H1 (cell line): ENCODE results near the gene NME7. TPM values are rescaled to one million over a fixed set of nuclear protein-coding genes. Genes with fewer than 3 reads are reported as not detected.

Experiments used
- CTCF ChIA-PET: fragments of 300-600 bp; sonication (Branson Sonifier 250); formaldehyde crosslinking; loops from one replicate; lab custom pipeline; 2021; ENCODE audit not compliant: partially characterized antibody; lab: Charles Lee
- POLR2A ChIA-PET: fragments of 300-600 bp; sonication (Branson Sonifier 250); formaldehyde crosslinking; loops from one replicate; lab custom pipeline; 2021; ENCODE audit warnings: inconsistent platforms; ENCODE audit not compliant: partially characterized antibody; lab: Charles Lee
- DNase-seq, 2 experiments: peaks; one replicate each; pipeline versions ENCODE4 v3.0.0 to v3.0.0-alpha.2; 2010 to 2022; ENCODE audit warnings: low spot score in 2 of 2, low read depth in 1 of 2, mixed read lengths in 1 of 2
- FAIRE-seq: peaks from 2 replicates; lab custom pipeline; 2011; peaks lifted over from hg19 to GRCh38; lab: Jason Lieb, UNC
- H2AFZ ChIP-seq: 2 replicates; pipeline ENCODE4 v1.8.1; 2012; ENCODE audit warnings: low read length, inconsistent platforms
- H2AK5ac ChIP-seq: 2 replicates; pipeline ENCODE4 v1.6.1; 2013; ENCODE audit warnings: low read depth, low read length
- H2BK120ac ChIP-seq: replicated peaks from 2 replicates; pipeline ENCODE3; 2013; ENCODE audit warnings: low read depth, low read length, inconsistent platforms
- H2BK12ac ChIP-seq: 2 replicates; pipeline ENCODE4 v1.6.1; 2013; ENCODE audit warnings: low read depth, low read length
- H2BK15ac ChIP-seq: 2 replicates; pipeline ENCODE4 v1.6.1; 2013; ENCODE audit warnings: low read length
- H2BK20ac ChIP-seq: 2 replicates; pipeline ENCODE4 v1.6.1; 2013; ENCODE audit warnings: low read length
- H2BK5ac ChIP-seq: 2 replicates; pipeline ENCODE4 v1.6.1; 2013; ENCODE audit warnings: low read depth, low read length
- H3K14ac ChIP-seq: 2 replicates; pipeline ENCODE4 v1.6.1; 2013; ENCODE audit warnings: inconsistent platforms; ENCODE audit not compliant: insufficient read length
- H3K18ac ChIP-seq: 2 replicates; pipeline ENCODE4 v1.6.1; 2013; ENCODE audit warnings: low read length; ENCODE audit errors: extremely low read depth
- H3K23ac ChIP-seq: 2 replicates; pipeline ENCODE4 v1.6.1; 2013; ENCODE audit warnings: inconsistent platforms; ENCODE audit not compliant: insufficient read length
- H3K23me2 ChIP-seq: 2 replicates; pipeline ENCODE4 v1.6.1; 2013; ENCODE audit warnings: low read depth, low read length
- H3K27ac ChIP-seq: 2 replicates; pipeline ENCODE4 v1.6.1; 2011; ENCODE audit warnings: low read depth, low read length, inconsistent platforms
- H3K27me3 ChIP-seq, 4 experiments: replicated peaks in 1 of 4; 1 replicate in 1 of 4; 2 replicates in 3 of 4; pipeline versions ENCODE4 v1.6.1 to v1.8.1; 2011 to 2013; ENCODE audit warnings: low read length in 3 of 4, mild to moderate bottlenecking in 3 of 4, inconsistent platforms in 2 of 4, mixed read lengths in 2 of 4, moderate library complexity in 1 of 4; ENCODE audit not compliant: control insufficient read depth in 3 of 4, insufficient read depth in 3 of 4; ENCODE audit errors: extremely low read depth in 1 of 4
- H3K36me3 ChIP-seq, 4 experiments: 2 replicates each; pipeline versions ENCODE4 v1.6.1 to v1.8.1; 2011 to 2013; ENCODE audit warnings: mild to moderate bottlenecking in 4 of 4, low read length in 3 of 4, moderate library complexity in 2 of 4, control low read depth in 1 of 4, inconsistent platforms in 1 of 4; ENCODE audit not compliant: insufficient read depth in 4 of 4, control insufficient read depth in 2 of 4
- H3K4ac ChIP-seq: replicated peaks from 2 replicates; pipeline ENCODE3; 2013; ENCODE audit warnings: low read length, low read depth, mixed read lengths, inconsistent platforms; ENCODE audit not compliant: insufficient read length
- H3K4me1 ChIP-seq, 4 experiments: replicated peaks in 1 of 4; 1 replicate in 1 of 4; 2 replicates in 3 of 4; pipeline versions ENCODE4 v1.6.1 to v1.8.1; 2011 to 2013; ENCODE audit warnings: low read length in 3 of 4, inconsistent platforms in 2 of 4, mixed read lengths in 1 of 4; ENCODE audit not compliant: insufficient read depth in 4 of 4, control insufficient read depth in 3 of 4
- H3K4me2 ChIP-seq, 2 experiments: 2 replicates each; pipeline versions ENCODE4 v1.6.1 to v1.8.1; 2011 to 2013; ENCODE audit warnings: low read depth in 2 of 2, low read length in 2 of 2, control low read depth in 1 of 2, inconsistent platforms in 1 of 2, mild to moderate bottlenecking in 1 of 2; ENCODE audit not compliant: insufficient read depth in 1 of 2
- H3K4me3 ChIP-seq, 4 experiments: fragments of 200-600, 300-600 bp in 1 of 4; sonication (generic), shearing (Covaris generic), sonication (Bioruptor Twin) in 1 of 4; 2 replicates each; pipeline versions ENCODE4 v1.5.1 to v1.8.1; 2011 to 2016; ENCODE audit warnings: low read length in 4 of 4, low read depth in 3 of 4, control low read depth in 2 of 4, inconsistent platforms in 2 of 4, mild to moderate bottlenecking in 2 of 4, mixed read lengths in 1 of 4, moderate library complexity in 1 of 4; ENCODE audit not compliant: insufficient read depth in 2 of 4; ENCODE audit errors: extremely low read depth in 1 of 4
- H3K56ac ChIP-seq: replicated peaks from 2 replicates; pipeline ENCODE3; 2013; ENCODE audit warnings: low read depth, mild to moderate bottlenecking, mixed read lengths, low read length, inconsistent platforms; ENCODE audit not compliant: insufficient read length
- H3K79me1 ChIP-seq: 2 replicates; pipeline ENCODE4 v1.6.1; 2013; ENCODE audit warnings: low read depth, low read length, control low read depth
- H3K79me2 ChIP-seq, 2 experiments: 2 replicates each; pipeline versions ENCODE4 v1.6.1 to v1.8.1; 2012 to 2013; ENCODE audit warnings: low read length in 2 of 2, mild to moderate bottlenecking in 2 of 2, inconsistent platforms in 1 of 2; ENCODE audit not compliant: insufficient read depth in 2 of 2, control insufficient read depth in 1 of 2
- H3K9ac ChIP-seq, 4 experiments: replicated peaks in 1 of 4; 1 replicate in 1 of 4; 2 replicates in 3 of 4; pipeline versions ENCODE4 v1.6.1 to v1.8.1; 2011 to 2013; ENCODE audit warnings: low read depth in 3 of 4, low read length in 3 of 4, control low read depth in 2 of 4, mild to moderate bottlenecking in 2 of 4, moderate library complexity in 2 of 4, inconsistent platforms in 1 of 4; ENCODE audit errors: extremely low read depth in 1 of 4
- H3K9me3 ChIP-seq, 2 experiments: 2 replicates each; pipeline versions ENCODE4 v1.6.1 to v1.8.1; 2012 to 2013; ENCODE audit warnings: mild to moderate bottlenecking in 2 of 2, moderate library complexity in 2 of 2, control low read depth in 1 of 2, inconsistent platforms in 1 of 2, low read depth in 1 of 2, low read length in 1 of 2, mixed read lengths in 1 of 2; ENCODE audit not compliant: insufficient read depth in 2 of 2
- H4K20me1 ChIP-seq, 2 experiments: replicated peaks in 1 of 2; 2 replicates each; pipeline versions ENCODE3 to v1.8.1; 2011 to 2013; ENCODE audit warnings: inconsistent platforms in 2 of 2, low read length in 2 of 2, mild to moderate bottlenecking in 1 of 2; ENCODE audit not compliant: insufficient read depth in 2 of 2, control insufficient read depth in 1 of 2
- H4K5ac ChIP-seq: 2 replicates; pipeline ENCODE4 v1.6.1; 2013; ENCODE audit warnings: low read length, low read depth, mixed read lengths, inconsistent platforms; ENCODE audit not compliant: insufficient read length
- H4K8ac ChIP-seq: 2 replicates; pipeline ENCODE4 v1.8.0; 2013; ENCODE audit warnings: mild to moderate bottlenecking, moderate library complexity, low read length, inconsistent platforms; ENCODE audit not compliant: insufficient read depth; ENCODE audit errors: extremely low read depth
- H4K91ac ChIP-seq: replicated peaks from 2 replicates; pipeline ENCODE3; 2013; ENCODE audit warnings: low read length, mixed read lengths, inconsistent platforms; ENCODE audit not compliant: insufficient read length
- ATF3 ChIP-seq: IDR thresholded peaks from 2 replicates; pipeline ENCODE4 v1.6.1; 2011; ENCODE audit warnings: low read depth, mild to moderate bottlenecking, low read length; ENCODE audit not compliant: insufficient read depth
- BACH1 ChIP-seq: IDR thresholded peaks from 2 replicates; pipeline ENCODE4 v1.6.1; 2012; ENCODE audit warnings: low read length, improper control_type of control experiment
- E2F6 ChIP-seq: IDR thresholded peaks from 2 replicates; pipeline ENCODE4 v1.6.1; 2012; ENCODE audit warnings: inconsistent platforms
- EP300 ChIP-seq, 2 experiments: IDR thresholded peaks; 1 replicate in 1 of 2; 2 replicates in 1 of 2; pipeline ENCODE4 v1.6.1; 2011 to 2012; ENCODE audit warnings: low read depth in 2 of 2, low read length in 2 of 2, mild to moderate bottlenecking in 2 of 2, borderline replicate concordance in 1 of 2, inconsistent platforms in 1 of 2, moderate library complexity in 1 of 2
- KDM5A ChIP-seq: fragments of 200-600 bp; IDR thresholded peaks from 2 replicates; pipeline ENCODE4 v1.7.1; 2012; ENCODE audit warnings: mild to moderate bottlenecking, low read length, inconsistent platforms, mixed read lengths
- MAFK ChIP-seq: IDR thresholded peaks from 2 replicates; pipeline ENCODE4 v1.6.1; 2012; ENCODE audit warnings: low read depth, mild to moderate bottlenecking, improper control_type of control experiment, low read length
- WGBS, 2 experiments: shearing (Covaris generic) in 1 of 2; methylation state at CpG; one replicate each; pipeline versions ENCODE4 v1.1.6 to v1.1.7; 2013 to 2015; ENCODE audit warnings: low lambda C conversion rate in 2 of 2, mixed read lengths in 2 of 2, inconsistent platforms in 1 of 2, low coverage in 1 of 2, missing lambda C conversion rate in 1 of 2; ENCODE audit not compliant: insufficient replicate concordance in 2 of 2, insufficient coverage in 1 of 2, insufficient read length in 1 of 2; ENCODE audit errors: extremely low coverage in 1 of 2, missing lambda C conversion rate in 1 of 2; 5-methylcytosine and 5-hydroxymethylcytosine counted together
- polyA plus RNA-seq, 7 experiments: library from polyadenylated mRNA; depleted of rRNA in 3 of 7; stranded (reverse) in 5 of 7; unstranded in 2 of 7; fragments of >200 nt in 5 of 7; fragments of 200-250 nt in 2 of 7; gene quantifications; 1 replicate in 5 of 7; 2 replicates in 1 of 7; 4 replicates in 1 of 7; pipeline versions ENCODE4 v1.2.1 to v1.2.3, GENCODE V29; 2011 to 2013; ENCODE audit warnings: missing spikeins in 2 of 7, mixed read lengths in 2 of 7
- total RNA-seq: library from RNA; stranded (reverse); fragmentation: NEBNext Ultra II Directional; extraction: Animal tissue kit (Norgen Biotek cat#: 25700); gene quantifications from 2 replicates; pipeline ENCODE4 v1.2.1, GENCODE V29; 2021

Gene NME7
- total and polyA plus RNA-seq, 2 of the 8 experiments (the other 6 are each of a cell fraction or from before 2014, with no cell fraction given), result 11.6 to 28.5 TPM

GRCh38 chr1:169364948-169365347 is 2.6 kb downstream of the NME7 start:
- no peak overlapping the region for H2BK5ac ChIP-seq
- H2AFZ ChIP-seq, result no peak overlapping the region
- H3K56ac ChIP-seq, result no peak overlapping the region
- H2BK12ac ChIP-seq, result no peak overlapping the region
- H3K18ac ChIP-seq, result no peak overlapping the region
- ChIA-PET CTCF (interaction anchor here (0.8 to 1.4 kb wide), 2 partner anchors 16 to 762 kb away, joined by 4 read pairs; no protein-coding TSS in a partner anchor), POLR2A (no interaction called here)
- no peak overlapping the region for H3K14ac ChIP-seq
- no peak for DNase-seq
- no peaks in the 10 kb centered on the region for H4K20me1 ChIP-seq
- TF ChIP-seq KDM5A, result no peak
- TF ChIP-seq MAFK, result no peak
- TF ChIP-seq ATF3, result no peak
- no peak for TF ChIP-seq E2F6
- TF ChIP-seq BACH1, result no peak
- TF ChIP-seq EP300 (IDR thresholded peaks at IDR 0.05; ENCODE audit: borderline replicate concordance in 1 of 2, low read depth in 2 of 2, low read length in 2 of 2), result no peak
- no peak overlapping the region for H2BK20ac ChIP-seq
- H3K23ac ChIP-seq, result no peak overlapping the region
- no peaks in the 10 kb centered on the region for H3K27me3 ChIP-seq
- no peak overlapping the region for H3K9ac ChIP-seq
- H3K36me3 ChIP-seq, result peaks cover 0 to 3% (median 0%) of the 10 kb centered on the region in 4 experiments; a peak in 1 of 8 replicates
- H4K5ac ChIP-seq, result no peak overlapping the region
- no peaks in the 10 kb centered on the region for H3K79me1 ChIP-seq
- no peak overlapping the region for H3K27ac ChIP-seq
- no peak overlapping the region for H2AK5ac ChIP-seq
- H3K9me3 ChIP-seq, result peaks cover 0 to 3% of the 10 kb centered on the region in 2 experiments; a peak in 1 of 4 replicates
- no peak overlapping the region for H3K4ac ChIP-seq
- no peak overlapping the region for H3K4me3 ChIP-seq
- 97% methylated on average over 2 of the region's 2 CpGs; no CpG with 5 or more reads in 1 of the 2 experiments for WGBS, 2 experiments
- H3K4me2 ChIP-seq, result no peak overlapping the region
- H2BK120ac ChIP-seq, result no peak overlapping the region
- H4K8ac ChIP-seq, result no peak overlapping the region
- peaks cover 7% of the 10 kb centered on the region for H3K23me2 ChIP-seq
- no peak for FAIRE-seq
- H3K4me1 ChIP-seq, result no peaks in the 10 kb centered on the region; a peak in 1 of 7 replicates
- H2BK15ac ChIP-seq, result no peak overlapping the region
- peaks cover 0 to 14% of the 10 kb centered on the region in 2 experiments; a peak in 2 of 4 replicates for H3K79me2 ChIP-seq
- no peak overlapping the region for H4K91ac ChIP-seq
